GM18517 (cell line): Measurements from ENCODE around the gene PPIP5K2.
"Not testable (repeated sequence)": the region's sequence is repeated elsewhere in the genome, so short reads cannot be mapped to it uniquely, and the experiment has no call there.

Source experiments
- ATAC-seq: cut with Tn5 transposase; IDR thresholded peaks from one replicate; pipeline ENCODE4 v1.9.1; 2021; ENCODE audit warnings: mild to moderate bottlenecking, moderate library complexity; ENCODE audit not compliant: unreplicated experiment

PPIP5K2 gene

DNA sequence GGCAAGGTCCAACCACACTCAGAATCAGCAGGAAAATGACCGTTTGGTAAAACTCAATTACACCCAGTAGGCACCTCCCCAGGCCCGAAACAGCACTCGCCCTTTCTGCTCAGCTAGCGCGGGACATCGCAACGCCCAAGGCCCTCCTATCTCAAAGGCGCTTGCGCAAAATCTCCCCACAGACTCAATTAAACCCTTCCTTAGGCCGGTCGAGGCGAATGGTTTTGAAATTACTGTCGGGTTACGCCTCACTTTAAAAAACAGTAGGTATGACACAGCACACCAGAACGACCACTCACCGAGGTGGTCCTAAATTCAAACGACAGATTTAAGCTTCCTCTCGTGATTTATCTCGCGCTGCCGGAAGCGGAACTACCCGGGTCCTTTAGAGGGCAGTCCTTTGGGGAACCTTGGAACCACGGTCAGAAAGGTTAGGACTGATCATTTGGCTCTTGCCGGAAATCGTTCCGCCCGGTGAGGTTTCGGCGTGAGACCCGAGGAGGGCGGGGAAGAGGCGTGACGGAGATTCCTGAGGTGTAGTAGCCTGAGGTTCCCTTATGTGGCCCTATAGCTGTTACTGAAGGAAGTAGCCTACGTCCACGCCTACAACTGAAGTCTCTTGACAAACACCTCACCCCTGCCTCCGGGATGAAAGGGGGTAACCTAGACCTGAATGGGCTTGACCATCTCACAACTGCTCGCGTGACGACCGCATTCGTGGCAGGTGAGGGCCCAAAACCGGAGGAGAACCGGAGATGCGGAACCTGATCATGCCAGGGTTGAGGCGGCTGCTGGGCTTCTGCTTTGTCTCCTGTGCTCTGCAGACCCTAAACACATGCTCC lies at the start of gene PPIP5K2, which contains the start of gene GIN1:
PPIP5K2 (plus strand) TSS at position 537 of the 842 bp plus-strand sequence. CDS start 9,289 bp downstream, outside the sequence.
GIN1 (minus strand) TSS at position 374 of the 842 bp plus-strand sequence. CDS start 11,431 bp downstream, outside the sequence.
- ATAC-seq, result peak; percentile 93

DNA sequence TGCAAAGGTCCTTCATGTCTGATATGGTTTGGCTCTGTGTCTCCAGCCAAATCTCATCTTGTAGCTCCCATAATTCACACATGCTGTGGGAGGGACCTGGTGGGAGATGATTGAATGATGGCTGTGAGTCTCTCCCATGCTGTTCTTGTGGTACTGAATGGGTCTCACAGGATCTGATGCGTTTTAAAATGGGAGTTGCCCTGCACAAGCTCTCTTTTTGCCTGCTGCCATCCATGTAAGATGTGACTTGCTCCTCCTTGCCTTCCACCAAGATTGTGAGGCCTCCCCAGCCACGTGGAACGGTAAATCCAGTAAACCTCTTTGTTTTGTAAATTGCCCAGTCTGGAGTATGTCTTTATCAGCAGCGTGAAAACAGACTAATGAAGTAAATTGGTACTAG lies 46.6 kb upstream of the PPIP5K2 start:
- ATAC-seq, result not testable (repeated sequence)

DNA sequence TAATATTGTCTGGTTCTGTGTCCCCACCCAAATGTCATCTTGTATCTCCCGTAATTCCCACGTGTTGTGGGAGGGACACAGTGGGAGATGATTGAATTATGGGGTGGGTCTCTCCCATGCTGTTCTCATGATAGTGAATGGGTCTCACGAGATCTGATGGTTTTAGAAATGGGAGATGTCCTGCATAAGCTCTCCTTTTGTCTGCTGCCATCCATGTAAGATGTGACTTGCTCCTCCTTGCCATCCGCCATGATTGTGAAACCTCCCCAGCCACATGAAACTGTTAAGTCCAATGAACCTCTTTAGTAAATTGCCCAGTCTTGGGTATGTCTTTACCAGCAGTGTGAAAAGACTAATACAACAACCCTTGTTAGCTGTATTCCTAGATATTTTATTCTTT lies 44.7 kb upstream of the PPIP5K2 start:
- no peak for ATAC-seq

DNA sequence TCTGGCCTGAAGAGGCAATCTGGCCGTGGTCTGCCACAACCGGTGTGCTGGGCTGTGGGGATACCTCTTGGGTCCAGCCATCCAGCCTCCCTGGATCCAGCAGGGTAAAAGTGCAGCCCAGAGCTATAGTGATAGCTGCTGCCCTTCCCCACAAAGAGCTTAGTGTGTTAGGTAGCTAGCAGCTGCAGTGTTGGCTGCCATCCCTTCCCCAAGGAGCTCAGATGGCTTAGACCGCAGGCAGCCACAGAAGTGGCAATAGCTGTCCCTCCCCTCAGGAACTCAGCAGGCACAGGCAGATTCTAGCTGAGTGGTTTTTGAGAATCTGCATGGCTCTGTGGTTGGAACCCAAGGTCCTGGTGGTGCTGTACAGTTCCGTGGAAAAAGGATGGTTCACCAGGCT lies 40.3 kb upstream of the PPIP5K2 start:
- no peak for ATAC-seq

DNA sequence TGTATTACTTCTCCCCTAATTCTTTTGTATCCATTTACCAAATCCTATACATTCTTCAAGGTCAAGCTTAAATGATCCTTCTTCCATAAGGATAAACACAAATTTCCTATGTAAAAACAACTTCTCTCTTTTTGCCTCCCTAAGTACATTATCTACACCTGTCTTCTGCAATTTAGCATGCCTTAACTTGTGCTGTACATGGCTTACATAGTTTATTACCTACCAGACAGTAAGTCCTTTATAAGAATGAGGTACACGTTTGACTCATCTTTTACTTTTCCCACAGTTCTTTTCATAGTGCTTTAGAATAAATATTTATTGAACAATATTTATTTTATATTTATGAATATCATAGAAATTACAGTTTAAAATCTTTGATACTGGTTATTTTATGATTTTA lies 33.6 kb upstream of the PPIP5K2 start:
- no peak for ATAC-seq

DNA sequence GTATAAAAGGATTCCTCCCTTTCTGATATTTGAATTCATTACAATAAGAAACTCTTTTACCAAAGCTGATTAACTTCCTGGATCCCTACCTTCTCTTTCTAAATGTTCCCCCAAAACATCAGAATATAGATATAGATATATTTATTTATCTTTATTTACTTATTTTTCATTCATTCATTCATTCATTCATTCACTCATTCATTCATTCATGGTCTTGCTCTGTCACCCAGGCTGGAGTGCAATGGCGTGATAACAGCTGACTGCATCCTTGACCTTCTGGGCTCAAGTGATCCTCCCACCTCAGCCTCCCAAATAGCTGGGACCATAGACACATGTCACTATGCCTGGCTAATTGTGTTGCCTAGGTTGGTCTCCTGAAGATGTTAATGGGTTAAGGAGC lies 30.8 kb upstream of the PPIP5K2 start:
- ATAC-seq, result no peak

DNA sequence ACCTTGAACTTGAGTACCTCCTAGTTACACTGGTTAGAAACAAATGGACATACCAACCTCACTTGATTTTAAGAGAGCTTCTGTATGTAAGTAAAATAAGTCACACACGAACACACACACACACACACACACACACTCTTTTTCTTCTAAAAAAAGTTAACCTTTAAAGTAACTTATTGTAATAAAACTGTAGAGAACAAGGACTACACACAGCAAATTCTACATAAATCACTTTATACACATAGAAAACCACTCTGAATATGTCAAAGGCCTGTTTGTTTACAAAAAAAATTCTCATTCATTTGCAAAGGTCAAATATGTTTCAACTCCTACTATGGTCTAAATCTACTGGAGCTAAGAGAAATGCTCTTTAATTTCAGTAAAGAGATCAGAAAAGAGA lies 29.3 kb upstream of the PPIP5K2 start:
- ATAC-seq, result no peak

DNA sequence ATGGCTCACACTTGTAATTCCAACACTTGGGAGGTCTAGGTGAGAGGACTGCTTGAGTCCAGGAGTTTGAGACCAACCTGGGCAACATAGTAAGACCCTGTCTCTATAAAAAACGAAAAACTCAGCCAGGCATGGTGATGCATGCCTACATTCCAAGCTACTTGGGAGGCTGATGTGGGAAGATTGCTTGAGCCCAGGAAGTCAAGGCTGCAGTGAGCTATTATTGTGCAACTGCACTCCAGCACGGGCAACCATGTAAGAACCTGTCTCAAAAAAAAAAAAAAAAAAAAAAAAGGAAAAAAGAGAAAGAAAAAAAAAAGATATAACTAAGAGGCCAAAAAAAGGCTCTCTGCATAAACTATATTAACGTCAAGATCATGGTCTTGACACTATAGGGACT lies 27.4 kb upstream of the PPIP5K2 start:
- no peak for ATAC-seq

DNA sequence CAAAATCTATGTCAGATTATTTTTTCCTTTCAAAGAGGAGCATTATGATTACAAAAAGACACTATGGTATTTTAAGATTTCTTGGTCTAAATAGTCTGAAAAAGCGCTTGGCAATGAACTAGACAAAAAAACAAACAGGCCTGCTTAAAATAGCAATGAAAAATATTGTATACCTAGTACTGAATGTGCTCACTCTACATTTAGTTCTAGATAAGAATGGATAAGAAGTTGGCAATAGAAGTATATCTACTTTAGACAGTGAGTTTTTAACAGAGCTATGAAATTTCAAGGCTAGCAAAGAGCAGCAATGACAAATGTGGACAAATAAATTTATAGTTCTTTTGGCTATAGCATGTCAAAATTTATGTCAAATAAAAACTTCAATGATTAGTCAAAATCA lies 26.4 kb upstream of the PPIP5K2 start:
- no peak for ATAC-seq

DNA sequence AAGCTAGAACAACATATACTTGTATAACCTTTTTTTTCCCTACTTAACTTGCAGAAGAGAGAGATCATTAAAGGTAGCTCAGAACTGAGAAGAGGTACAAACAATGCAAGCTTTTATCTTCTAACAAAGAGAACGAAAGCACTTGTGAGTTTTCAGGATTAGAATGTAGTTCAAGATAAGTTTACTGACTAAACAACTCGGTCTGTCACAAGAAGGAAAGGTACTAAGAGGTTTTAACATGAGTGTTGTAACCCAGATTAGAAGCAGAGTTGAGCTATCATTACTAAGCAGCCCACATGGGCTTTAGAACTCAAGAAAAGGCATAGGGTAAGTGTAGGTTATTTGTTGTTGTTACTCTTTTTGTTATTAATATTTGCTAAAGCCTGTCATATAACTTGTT lies 25.4 kb upstream of the PPIP5K2 start:
- no peak for ATAC-seq

DNA sequence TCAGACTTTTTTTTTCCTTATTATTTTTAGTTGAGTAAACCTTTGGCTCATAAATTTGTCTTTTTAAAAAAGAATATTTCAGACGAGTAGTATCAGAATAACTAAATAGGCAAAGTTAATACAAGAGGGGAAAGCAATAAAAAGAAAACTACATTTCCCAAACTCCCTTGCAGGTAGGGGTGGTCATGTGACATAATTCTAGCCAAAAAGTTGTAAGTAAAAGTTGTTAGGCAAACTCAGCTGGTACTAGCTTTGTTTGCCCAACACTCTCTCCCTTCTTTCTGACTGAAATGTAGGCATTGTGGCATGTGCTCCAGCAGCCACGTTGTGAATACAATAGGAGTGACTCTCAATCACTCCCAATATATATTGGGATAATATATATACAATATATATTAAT lies 21.1 kb upstream of the PPIP5K2 start:
- no peak for ATAC-seq

DNA sequence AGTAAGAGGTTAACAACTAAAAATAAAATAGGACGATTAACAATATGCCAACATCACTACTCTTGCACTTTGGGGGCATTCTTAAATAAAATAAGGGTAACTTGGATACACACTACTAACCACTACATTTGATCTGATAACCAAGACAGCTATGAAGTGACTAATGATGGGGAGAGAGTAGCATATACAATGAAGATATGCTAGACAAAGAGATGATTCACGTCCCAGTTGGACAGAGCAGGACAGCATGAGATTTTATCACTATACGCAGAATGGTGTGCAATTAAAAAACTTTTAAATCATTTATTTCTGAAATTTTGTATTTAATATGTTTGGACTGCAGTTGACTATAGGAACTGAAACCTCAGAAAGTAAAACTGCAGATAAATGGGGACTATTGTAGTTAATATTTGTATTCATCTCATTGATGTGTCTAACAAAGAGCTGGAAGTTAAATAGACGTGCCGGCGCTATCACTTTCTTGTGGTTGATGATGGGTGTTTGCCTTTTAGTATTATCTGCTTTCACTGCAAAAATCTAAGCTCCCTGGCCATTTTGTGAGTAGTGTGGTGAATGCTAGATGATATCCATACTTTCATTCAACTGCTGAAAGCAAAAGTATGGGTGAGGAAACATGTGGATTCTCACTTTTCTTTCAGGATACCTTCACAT lies 18.9 kb upstream of the PPIP5K2 start:
- no peak for ATAC-seq

DNA sequence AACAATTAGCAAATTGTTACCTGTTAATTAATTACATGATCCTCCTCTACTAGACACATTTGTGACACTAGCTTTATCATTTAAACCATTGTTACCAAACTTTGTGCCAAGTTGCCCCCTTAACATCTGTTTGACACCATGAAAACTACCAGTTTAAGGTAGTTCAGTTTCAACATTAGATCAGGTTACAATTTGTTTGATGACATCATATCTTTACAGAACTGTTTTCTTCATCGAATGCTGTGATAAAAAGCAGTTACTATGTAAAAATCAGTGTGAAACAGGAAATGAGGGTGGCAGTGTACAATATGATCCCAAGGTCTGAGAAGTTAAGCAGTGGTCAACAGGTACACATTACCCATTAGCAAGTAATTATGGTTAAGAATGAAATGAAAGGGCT lies 17.9 kb upstream of the PPIP5K2 start:
- ATAC-seq, result no peak

DNA sequence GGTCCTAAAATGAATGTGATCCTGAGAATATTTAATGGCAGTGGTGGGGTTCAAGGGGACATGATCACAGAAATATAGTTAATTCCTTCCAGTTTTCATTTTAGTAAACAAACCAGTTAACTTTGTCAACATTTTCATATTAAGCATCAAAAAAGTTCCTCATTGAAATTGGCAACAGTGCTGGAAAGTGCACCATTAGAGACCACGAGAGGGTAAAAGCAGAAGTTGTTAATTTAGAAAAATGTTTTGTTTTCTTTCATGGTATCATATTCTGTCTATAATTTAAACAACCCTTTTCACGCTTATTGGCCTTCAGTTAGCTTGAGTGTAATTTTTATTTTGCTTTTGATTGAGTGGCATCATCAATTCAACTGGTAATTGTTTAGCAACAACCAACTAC lies 12.0 kb upstream of the PPIP5K2 start:
- ATAC-seq, result no peak

DNA sequence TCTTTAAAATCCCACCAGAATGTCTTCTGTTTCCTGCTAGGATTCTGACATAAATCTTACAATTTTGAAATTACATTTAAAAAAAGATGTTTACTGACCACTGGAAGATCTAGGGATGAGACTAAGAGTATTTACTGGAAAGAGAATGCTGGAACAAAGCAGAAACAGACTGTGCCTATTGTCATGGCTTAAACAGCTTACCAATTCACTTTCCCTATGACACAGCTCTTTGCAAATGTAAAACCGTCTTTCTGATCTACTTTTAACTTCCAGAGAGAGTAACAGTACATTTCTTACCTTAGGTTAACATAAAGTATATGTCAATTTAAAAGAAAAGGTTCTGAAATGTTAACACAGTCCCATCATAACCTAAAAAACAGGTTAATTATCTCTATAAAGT lies 10.8 kb upstream of the PPIP5K2 start:
- no peak for ATAC-seq

DNA sequence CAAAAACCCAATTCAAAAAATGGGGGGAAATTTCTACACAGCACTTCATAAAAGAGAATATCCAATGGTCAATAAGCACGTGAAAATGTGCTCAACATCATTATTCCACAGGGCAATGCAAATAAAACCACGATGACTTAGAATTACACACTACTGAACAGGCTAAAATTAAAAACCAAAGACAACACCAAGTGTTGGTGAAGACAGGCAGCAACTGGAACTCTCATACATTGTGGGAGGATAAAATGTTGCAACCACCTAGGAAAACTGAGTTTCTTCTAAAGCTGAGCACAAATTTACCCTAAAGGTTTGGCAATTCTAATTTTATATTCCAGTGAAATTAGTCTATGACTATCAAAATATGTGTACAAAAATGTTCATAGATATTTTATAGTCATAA lies 9.7 kb upstream of the PPIP5K2 start:
- no peak for ATAC-seq

DNA sequence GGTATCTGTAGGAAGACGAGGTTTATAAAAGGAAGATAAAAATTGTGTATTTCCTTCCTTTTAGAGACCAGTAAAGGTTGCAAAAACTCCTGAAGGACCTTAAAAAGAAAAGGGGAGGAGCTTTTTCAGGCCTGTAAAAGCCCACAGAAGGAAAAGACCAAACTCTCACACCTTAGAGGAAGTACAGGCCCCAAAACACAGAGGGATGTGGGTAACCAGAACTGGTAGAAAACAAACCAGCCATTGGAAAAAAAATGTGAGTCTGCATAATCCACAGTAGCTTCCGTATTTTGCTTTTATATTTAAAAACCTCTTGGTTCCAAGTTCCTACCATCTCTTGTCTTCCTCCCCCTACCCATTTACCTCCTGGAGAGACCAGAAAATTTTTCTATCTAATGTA lies 8.6 kb upstream of the PPIP5K2 start:
- ATAC-seq, result no peak

DNA sequence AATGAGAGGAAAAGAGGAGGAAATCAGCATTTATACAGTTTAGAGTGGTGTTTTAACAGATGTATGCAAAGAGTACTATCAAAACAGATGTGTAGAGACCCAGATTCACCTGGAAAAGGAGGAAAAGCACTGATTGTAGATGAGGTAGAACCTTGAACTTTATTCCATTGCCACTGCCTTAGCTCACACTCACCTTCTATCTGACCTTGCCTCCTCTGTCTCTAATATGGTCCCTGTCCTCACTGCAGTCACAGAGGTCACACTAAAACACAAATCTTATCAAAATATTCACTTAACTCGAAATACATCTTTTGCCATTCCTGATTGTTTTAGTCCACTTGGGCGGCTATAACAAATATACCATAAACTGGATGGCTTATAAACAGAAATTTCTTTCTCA lies 7.2 kb upstream of the PPIP5K2 start:
- ATAC-seq, result no peak

DNA sequence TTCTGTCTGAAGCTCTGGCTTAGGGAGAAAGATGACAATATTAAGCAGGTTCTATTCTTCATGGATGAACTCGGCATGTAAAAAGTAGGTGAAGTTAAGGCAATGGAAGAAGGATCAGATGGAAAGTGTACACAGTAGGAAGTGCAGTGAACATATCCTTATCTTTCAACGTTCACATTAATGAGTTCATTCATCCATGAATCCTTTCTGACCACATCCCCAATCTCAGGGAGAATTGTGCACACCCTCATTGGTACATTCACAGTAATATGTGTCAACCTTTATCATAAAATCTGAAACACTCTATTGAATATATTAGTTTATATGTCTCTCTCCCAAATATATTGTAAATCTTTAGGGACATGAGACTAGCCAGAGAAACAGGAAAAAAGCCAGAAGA lies 5.7 kb upstream of the PPIP5K2 start:
- no peak for ATAC-seq

DNA sequence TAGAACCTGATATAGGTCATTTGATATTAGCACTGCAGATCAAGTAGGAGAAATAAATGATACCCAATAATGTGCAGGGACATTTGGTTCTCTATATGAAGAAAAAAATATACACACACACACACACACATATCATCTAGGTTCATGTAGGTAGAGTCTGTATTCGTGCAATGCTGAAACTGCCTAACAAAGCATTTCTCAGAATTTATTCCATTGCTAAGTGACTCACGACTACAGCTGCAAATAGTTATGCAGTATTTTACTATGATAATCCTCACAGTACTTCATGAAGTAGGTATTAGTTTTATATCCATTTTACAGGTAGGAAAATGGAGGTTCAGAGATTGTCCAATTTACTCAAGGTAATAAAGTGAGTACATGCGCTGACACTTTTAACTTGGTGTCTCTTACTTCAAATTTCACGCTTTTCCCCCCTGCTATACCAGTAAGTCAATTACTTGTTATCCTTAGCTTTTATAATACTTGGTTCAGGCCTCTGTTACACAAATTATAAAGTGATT lies 2.6 kb upstream of the PPIP5K2 start:
- ATAC-seq, result no peak

DNA sequence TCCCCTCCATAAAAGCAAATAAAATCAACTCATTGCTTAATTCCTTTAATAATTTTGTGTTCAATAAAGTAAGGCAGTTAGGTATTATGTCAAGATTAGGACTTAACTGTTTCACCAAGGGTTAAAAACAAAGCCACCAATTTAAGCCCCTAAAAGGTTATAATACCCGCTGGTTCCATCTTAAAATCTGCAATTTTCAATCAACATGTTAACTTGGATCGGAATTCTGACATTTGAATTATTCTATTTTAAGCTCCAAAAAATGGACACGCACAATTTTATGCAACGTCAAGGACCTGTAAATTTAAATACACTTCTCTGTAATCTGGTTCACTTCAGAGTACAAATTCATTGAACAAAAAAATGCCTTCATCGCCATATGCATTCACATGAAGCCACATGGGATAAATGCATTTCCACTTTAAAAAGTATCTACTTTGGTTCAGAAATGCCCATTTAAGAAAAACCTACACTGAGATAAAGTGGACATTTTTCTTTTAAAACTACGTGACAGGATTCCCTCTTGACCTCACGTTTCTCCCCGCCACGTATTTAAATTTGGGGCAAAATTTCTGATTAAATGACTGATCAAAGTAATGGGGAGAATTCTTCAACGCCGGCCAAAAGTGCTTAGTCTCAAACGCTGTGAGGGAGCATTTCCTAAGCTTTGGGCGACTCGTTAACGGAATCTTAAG lies 884 bp upstream of the PPIP5K2 start:
- no peak for ATAC-seq
